OCI-LY1 (cell line): ENCODE data around the gene NEMP1.

Source experiments
- H2AFZ ChIP-seq: fragments of 200-600 bp; sonication (generic), shearing (Covaris generic); 2 replicates; pipeline ENCODE4 v1.6.0; 2014; ENCODE audit warnings: antibody characterized with exemption, mild to moderate bottlenecking, low read length
- H3F3A ChIP-seq: fragments of 200-600 bp; sonication (generic), shearing (Covaris generic); 2 replicates; pipeline ENCODE4 v1.6.0; 2014; ENCODE audit warnings: mild to moderate bottlenecking, antibody characterized with exemption, low read length, moderate library complexity; ENCODE audit not compliant: insufficient read depth
- H3K27ac ChIP-seq: fragments of 200-600 bp; sonication (generic); 2 replicates; pipeline ENCODE4 v1.5.1; 2014; ENCODE audit warnings: low read length, mixed run types, mild to moderate bottlenecking, low read depth; ENCODE audit not compliant: poor library complexity, severe bottlenecking
- H3K27me3 ChIP-seq: fragments of 200-600 bp; sonication (generic); 2 replicates; pipeline ENCODE4 v1.6.0; 2014; ENCODE audit warnings: antibody characterized with exemption, mild to moderate bottlenecking, low read length, moderate library complexity; ENCODE audit not compliant: insufficient read depth
- H3K36me3 ChIP-seq: fragments of 200-600 bp; sonication (generic); 2 replicates; pipeline ENCODE4 v1.6.1; 2014; ENCODE audit warnings: mild to moderate bottlenecking, antibody characterized with exemption, low read length, moderate library complexity, mixed read lengths; ENCODE audit not compliant: insufficient read depth
- H3K4me1 ChIP-seq: fragments of 200-600 bp; sonication (generic); 2 replicates; pipeline ENCODE4 v1.5.1; 2014; ENCODE audit warnings: mild to moderate bottlenecking, low read length, moderate library complexity; ENCODE audit not compliant: insufficient read depth, severe bottlenecking
- H3K4me2 ChIP-seq: fragments of 200-600 bp; sonication (generic), shearing (Covaris generic); 2 replicates; pipeline ENCODE4 v1.6.1; 2014; ENCODE audit warnings: low read length
- H3K4me3 ChIP-seq: fragments of 200-600 bp; sonication (generic); 2 replicates; pipeline ENCODE4 v1.5.1; 2014; ENCODE audit warnings: low read length, low read depth, mild to moderate bottlenecking, mixed read lengths; ENCODE audit not compliant: poor library complexity, severe bottlenecking
- H3K79me2 ChIP-seq: fragments of 200-600 bp; shearing (Covaris generic); 2 replicates; pipeline ENCODE4 v1.6.1; 2016; ENCODE audit warnings: mixed run types, low read length, mixed read lengths; ENCODE audit not compliant: insufficient read depth
- H3K9ac ChIP-seq: fragments of 200-600 bp; sonication (generic), shearing (Covaris generic); 2 replicates; pipeline ENCODE4 v1.6.1; 2014; ENCODE audit warnings: mild to moderate bottlenecking, low read length, mixed read lengths
- H3K9me2 ChIP-seq: fragments of 200-600 bp; sonication (generic), shearing (Covaris generic); 2 replicates; pipeline ENCODE4 v1.6.1; 2014; ENCODE audit warnings: low read depth, mild to moderate bottlenecking, low read length, mixed read lengths
- H3K9me3 ChIP-seq: fragments of 200-600 bp; shearing (Covaris generic); 2 replicates; pipeline ENCODE4 v1.6.1; 2014; ENCODE audit warnings: low read length, mixed read lengths
- H4K20me1 ChIP-seq: fragments of 200-600 bp; sonication (generic), shearing (Covaris generic); 2 replicates; pipeline ENCODE4 v1.6.0; 2016; ENCODE audit warnings: mild to moderate bottlenecking, low read length; ENCODE audit not compliant: insufficient read depth
- CTCF ChIP-seq: fragments of 200-600 bp; sonication (generic), shearing (Covaris generic); IDR thresholded peaks from 2 replicates; pipeline ENCODE4 v1.5.1; 2017; ENCODE audit warnings: mild to moderate bottlenecking, antibody characterized with exemption, low read length, moderate library complexity, mixed read lengths
- EZH2 ChIP-seq: fragments of 200-600 bp; sonication (generic), shearing (Covaris generic); IDR thresholded peaks from 2 replicates; pipeline ENCODE4 v1.8.0; 2017; ENCODE audit warnings: borderline replicate concordance, mixed run types, mild to moderate bottlenecking, antibody characterized with exemption, low read length, moderate library complexity, mixed read lengths

NEMP1 gene

GRCh38 chr12:57048423-57049118 lies 30.0 kb downstream of the NEMP1 start:
- Histone ChIP-seq H3K4me2 (no peak overlapping the region), H3K79me2 (no peaks in the 10 kb centered on the region), H3K9me2 (no peaks in the 10 kb centered on the region), H3K9ac (no peak overlapping the region), H3K36me3 (no peaks in the 10 kb centered on the region), H3K9me3 (no peaks in the 10 kb centered on the region), H4K20me1 (no peaks in the 10 kb centered on the region), H3F3A (no peaks in the 10 kb centered on the region), H3K27me3 (no peaks in the 10 kb centered on the region), H3K4me3 (no peak overlapping the region), H3K27ac (no peak overlapping the region), H2AFZ (no peak overlapping the region), H3K4me1 (no peaks in the 10 kb centered on the region)
- TF ChIP-seq CTCF: no peak
- no peak for TF ChIP-seq EZH2

- Histone ChIP-seq H3K36me3 (no peaks in the 10 kb centered on the region), H3K79me2 (no peaks in the 10 kb centered on the region), H3K4me1 (no peaks in the 10 kb centered on the region), H2AFZ (no peak overlapping the region), H3K4me2 (no peak overlapping the region), H4K20me1 (no peaks in the 10 kb centered on the region), H3K9me3 (no peaks in the 10 kb centered on the region), H3F3A (no peaks in the 10 kb centered on the region), H3K9ac (no peak overlapping the region), H3K4me3 (no peak overlapping the region), H3K27me3 (no peaks in the 10 kb centered on the region), H3K9me2 (no peaks in the 10 kb centered on the region), H3K27ac (no peak overlapping the region)
- TF ChIP-seq EZH2: no peak
- no peak for TF ChIP-seq CTCF
Observed at GRCh38 chr12:57047981-57048380, 30.6 kb downstream of the NEMP1 start.

- Histone ChIP-seq H3K9me2 (no peaks in the 10 kb centered on the region), H3K4me2 (no peak overlapping the region), H3K9ac (no peak overlapping the region), H3K9me3 (no peaks in the 10 kb centered on the region), H3K4me3 (no peak overlapping the region), H3K79me2 (no peaks in the 10 kb centered on the region), H3K36me3 (no peaks in the 10 kb centered on the region), H3K27ac (no peak overlapping the region), H3K27me3 (no peaks in the 10 kb centered on the region), H3K4me1 (no peaks in the 10 kb centered on the region), H4K20me1 (no peaks in the 10 kb centered on the region), H2AFZ (no peak overlapping the region), H3F3A (no peaks in the 10 kb centered on the region)
- TF ChIP-seq CTCF: no peak
- TF ChIP-seq EZH2: no peak
Observed at GRCh38 chr12:57046947-57047890, 31.4 kb downstream of the NEMP1 start.
